ENCODE measurements around the gene AGAP2.

AGAP2 gene

DNA sequence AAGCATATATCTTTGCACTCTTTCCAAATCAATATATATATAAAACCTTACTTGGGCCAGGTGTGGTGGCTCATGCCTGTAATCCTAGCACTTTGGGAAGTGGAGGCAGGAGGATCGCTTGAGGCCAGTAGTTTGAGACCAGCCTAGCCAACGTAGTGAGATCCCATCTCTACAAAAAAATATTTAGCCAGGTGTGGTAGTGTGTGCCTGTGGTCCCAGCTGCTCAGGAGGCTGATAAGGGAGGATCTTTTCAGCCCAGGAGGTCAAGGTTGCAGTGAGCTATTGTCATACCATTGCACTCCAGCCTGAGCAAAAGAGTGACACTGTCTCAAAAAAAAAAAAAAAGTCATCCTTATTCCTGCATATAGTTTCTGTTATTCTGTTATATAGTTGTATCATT, 30.2 kb downstream of the AGAP2 start:
- DNase-seq (ENCODE audit: extremely low read depth, insufficient read length), result no peak
- no peaks in the 10 kb centered on the region for H3K27me3 ChIP-seq (replicated peaks; ENCODE audit: control insufficient read depth, insufficient read depth, low read length)
- no peak overlapping the region for H3K4me3 ChIP-seq (replicated peaks; ENCODE audit: low read depth, low read length)
- TF ChIP-seq, protein P1, sequence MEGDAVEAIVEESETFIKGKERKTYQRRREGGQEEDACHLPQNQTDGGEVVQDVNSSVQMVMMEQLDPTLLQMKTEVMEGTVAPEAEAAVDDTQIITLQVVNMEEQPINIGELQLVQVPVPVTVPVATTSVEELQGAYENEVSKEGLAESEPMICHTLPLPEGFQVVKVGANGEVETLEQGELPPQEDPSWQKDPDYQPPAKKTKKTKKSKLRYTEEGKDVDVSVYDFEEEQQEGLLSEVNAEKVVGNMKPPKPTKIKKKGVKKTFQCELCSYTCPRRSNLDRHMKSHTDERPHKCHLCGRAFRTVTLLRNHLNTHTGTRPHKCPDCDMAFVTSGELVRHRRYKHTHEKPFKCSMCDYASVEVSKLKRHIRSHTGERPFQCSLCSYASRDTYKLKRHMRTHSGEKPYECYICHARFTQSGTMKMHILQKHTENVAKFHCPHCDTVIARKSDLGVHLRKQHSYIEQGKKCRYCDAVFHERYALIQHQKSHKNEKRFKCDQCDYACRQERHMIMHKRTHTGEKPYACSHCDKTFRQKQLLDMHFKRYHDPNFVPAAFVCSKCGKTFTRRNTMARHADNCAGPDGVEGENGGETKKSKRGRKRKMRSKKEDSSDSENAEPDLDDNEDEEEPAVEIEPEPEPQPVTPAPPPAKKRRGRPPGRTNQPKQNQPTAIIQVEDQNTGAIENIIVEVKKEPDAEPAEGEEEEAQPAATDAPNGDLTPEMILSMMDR (IDR thresholded peaks at IDR 0.05; ENCODE audit: insufficient read depth, low read length, poor library complexity, severe bottlenecking), result no peak
- peaks cover 5% of the 10 kb centered on the region for H3K36me3 ChIP-seq (ENCODE audit: control insufficient read depth, insufficient read depth, low read length)

DNA sequence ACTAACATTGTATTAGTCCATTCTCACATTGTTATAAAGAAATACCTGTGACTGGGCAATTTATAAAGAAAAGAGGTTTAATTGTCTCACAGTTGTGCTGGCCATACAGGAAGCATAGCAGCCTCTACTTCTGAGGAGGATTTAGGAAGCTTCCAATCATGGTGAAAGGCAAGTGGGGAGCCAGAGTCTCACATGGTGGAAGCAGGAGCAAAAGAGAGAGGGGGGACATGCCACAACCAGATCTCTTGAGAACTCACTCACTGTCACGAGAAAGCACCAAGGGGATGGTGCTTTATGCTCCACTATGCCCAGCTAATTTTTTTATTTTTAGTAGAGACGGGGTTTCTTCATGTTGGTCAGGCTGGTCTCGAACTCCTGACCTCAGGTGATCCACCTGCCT, 31.3 kb downstream of the AGAP2 start:
- peaks cover 2% of the 10 kb centered on the region; the same call in 1 of the 2 replicates for H3K36me3 ChIP-seq (ENCODE audit: control insufficient read depth, insufficient read depth, low read length)
- H3K4me3 ChIP-seq (replicated peaks; ENCODE audit: low read depth, low read length), result no peak overlapping the region
- TF ChIP-seq, protein P1 (IDR thresholded peaks at IDR 0.05; ENCODE audit: insufficient read depth, low read length, poor library complexity, severe bottlenecking), result no peak
- H3K27me3 ChIP-seq (replicated peaks; ENCODE audit: control insufficient read depth, insufficient read depth, low read length), result no peaks in the 10 kb centered on the region
- no peak for DNase-seq (ENCODE audit: extremely low read depth, insufficient read length)

DNA sequence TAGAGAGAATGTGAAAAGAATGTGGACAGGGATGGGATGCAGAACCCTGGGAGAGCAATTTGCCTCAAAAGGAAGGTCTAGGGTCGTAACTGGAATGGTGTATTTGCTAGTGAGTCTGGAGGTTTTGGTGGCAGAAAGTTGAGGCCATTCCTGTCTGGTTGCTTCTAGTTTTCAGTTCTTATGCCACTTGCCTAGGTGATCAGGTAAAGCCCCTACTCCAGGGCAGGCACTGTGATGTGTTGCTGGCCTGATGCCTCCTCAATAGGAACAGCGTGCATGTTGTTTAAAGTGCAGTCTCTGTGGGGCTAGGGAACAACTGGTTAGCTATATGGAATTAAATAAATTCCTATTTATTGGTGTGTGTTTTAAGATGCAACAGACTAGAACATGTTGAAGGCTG, 38.2 kb downstream of the AGAP2 start:
- H3K4me3 ChIP-seq (replicated peaks; ENCODE audit: low read depth, low read length), result no peak overlapping the region
- TF ChIP-seq, protein P1 (IDR thresholded peaks at IDR 0.05; ENCODE audit: insufficient read depth, low read length, poor library complexity, severe bottlenecking), result no peak
- peaks cover 17% of the 10 kb centered on the region for H3K36me3 ChIP-seq (ENCODE audit: control insufficient read depth, insufficient read depth, low read length)
- H3K27me3 ChIP-seq (replicated peaks; ENCODE audit: control insufficient read depth, insufficient read depth, low read length), result no peaks in the 10 kb centered on the region
- DNase-seq (ENCODE audit: extremely low read depth, insufficient read length), result no peak

DNA sequence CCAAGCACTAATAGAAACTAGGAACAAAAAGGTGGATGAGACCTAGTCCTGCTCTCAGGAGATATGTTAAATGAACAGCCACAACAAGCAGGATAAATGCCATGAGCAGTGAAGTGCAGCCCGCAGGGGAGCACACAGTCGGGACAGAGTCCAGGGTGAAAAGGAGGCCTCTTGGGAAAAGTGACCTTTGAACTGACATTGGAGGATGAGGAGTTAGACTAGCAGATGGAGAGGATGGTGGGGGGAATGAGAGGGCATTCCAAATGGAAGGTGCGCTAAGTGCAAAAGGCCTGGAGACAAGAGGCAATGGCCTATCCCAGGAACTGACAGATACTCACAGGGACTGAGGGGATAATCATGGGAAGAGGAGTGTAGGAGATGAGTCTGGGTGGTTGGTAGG, 40.1 kb downstream of the AGAP2 start:
- TF ChIP-seq, protein P1 (IDR thresholded peaks at IDR 0.05; ENCODE audit: insufficient read depth, low read length, poor library complexity, severe bottlenecking), result no peak
- Histone ChIP-seq H3K4me3 (replicated peaks; ENCODE audit: low read depth, low read length) (no peak overlapping the region), H3K36me3 (ENCODE audit: control insufficient read depth, insufficient read depth, low read length) (peaks cover 17% of the 10 kb centered on the region), H3K27me3 (replicated peaks; ENCODE audit: control insufficient read depth, insufficient read depth, low read length) (no peaks in the 10 kb centered on the region)
- DNase-seq (ENCODE audit: extremely low read depth, insufficient read length), result no peak

DNA sequence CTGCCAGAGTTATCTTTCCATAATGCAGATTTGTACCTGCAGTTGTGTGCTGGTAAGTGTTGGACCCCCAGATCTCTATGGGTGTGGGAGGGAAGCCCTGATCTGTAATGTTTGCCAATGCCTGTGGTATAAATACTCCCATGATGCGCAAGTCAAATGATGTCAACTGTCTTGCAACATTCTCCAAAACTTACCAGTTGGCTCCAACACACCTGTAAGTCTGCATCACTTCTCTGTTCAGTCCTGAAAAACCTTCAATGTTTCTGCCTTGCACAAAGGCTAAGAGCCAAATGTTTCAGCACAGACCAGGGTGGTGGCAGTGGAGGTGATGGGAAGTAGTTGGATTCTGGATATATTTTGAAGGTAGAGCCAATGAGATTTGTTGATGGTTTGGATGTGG, 41.5 kb downstream of the AGAP2 start:
- TF ChIP-seq, protein P1 (IDR thresholded peaks at IDR 0.05; ENCODE audit: insufficient read depth, low read length, poor library complexity, severe bottlenecking), result no peak
- Histone ChIP-seq H3K27me3 (replicated peaks; ENCODE audit: control insufficient read depth, insufficient read depth, low read length) (no peaks in the 10 kb centered on the region), H3K4me3 (replicated peaks; ENCODE audit: low read depth, low read length) (no peak overlapping the region), H3K36me3 (ENCODE audit: control insufficient read depth, insufficient read depth, low read length) (peaks cover 17% of the 10 kb centered on the region)
- DNase-seq (ENCODE audit: extremely low read depth, insufficient read length), result no peak

DNA sequence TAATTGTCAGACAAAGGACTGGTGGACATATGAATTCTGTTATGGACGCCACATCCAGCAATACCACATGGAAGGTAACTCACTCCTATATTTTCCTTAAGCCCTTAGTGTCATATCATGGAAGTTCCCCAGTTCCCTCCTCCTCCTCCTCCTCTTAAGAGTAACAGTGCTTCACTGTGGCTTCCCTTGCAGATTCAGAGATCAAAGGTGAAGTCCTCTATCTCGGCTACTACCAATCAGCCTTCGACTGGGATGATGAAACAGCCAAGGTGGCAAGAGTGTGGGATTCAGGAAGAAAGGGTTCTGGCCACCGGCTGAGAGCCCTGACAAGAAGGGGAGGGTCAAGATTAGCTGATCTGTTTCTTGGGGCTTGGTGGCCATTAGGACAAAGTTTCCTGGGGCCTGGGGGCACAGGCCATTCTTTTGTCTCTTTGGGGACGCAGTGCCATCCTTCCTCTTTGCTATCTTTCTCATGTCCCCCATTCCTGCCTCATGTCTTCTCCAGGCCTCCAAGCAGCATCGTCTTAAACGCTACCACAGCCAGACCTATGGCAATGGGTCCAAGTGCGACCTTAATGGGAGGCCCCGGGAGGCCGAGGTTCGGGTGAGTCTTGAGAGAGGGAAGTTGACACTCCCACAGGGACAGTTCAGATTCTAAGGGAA, 42.6 kb downstream of the AGAP2 start:
- TF ChIP-seq, protein P1 (IDR thresholded peaks at IDR 0.05; ENCODE audit: insufficient read depth, low read length, poor library complexity, severe bottlenecking), result no peak
- DNase-seq (ENCODE audit: extremely low read depth, insufficient read length), result no peak
- no peaks in the 10 kb centered on the region for H3K27me3 ChIP-seq (replicated peaks; ENCODE audit: control insufficient read depth, insufficient read depth, low read length)
- peaks cover 17% of the 10 kb centered on the region for H3K36me3 ChIP-seq (ENCODE audit: control insufficient read depth, insufficient read depth, low read length)
- no peak overlapping the region for H3K4me3 ChIP-seq (replicated peaks; ENCODE audit: low read depth, low read length)

Measured in GM06990 (cell line).